ENCODE results near the gene PPP1R36.
"Not testable (repeated sequence)": the region's sequence is repeated elsewhere in the genome, so short reads cannot be mapped to it uniquely, and the experiment has no call there.

PPP1R36 gene

GRCh38 chr14:64569646-64570045, 19.9 kb downstream of the PPP1R36 start:
- not testable (repeated sequence) for DNase-seq

- no peak for DNase-seq
Observed at GRCh38 chr14:64572386-64573104, 22.8 kb downstream of the PPP1R36 start.

- DNase-seq, result no peak
Observed at GRCh38 chr14:64573109-64573508, 23.3 kb downstream of the PPP1R36 start.

- no peak for DNase-seq
Observed at GRCh38 chr14:64574371-64575107, 24.8 kb downstream of the PPP1R36 start.

- no peak for DNase-seq
Observed at GRCh38 chr14:64577211-64577610, 27.4 kb downstream of the PPP1R36 start.

- no peak for DNase-seq
Observed at GRCh38 chr14:64580467-64580866, 30.7 kb downstream of the PPP1R36 start.

- DNase-seq, result no peak
Observed at GRCh38 chr14:64581363-64581762, 31.6 kb downstream of the PPP1R36 start.

- DNase-seq, result no peak
Observed at GRCh38 chr14:64581817-64582216, 32.1 kb downstream of the PPP1R36 start.

GRCh38 chr14:64584190-64584589, 34.4 kb downstream of the PPP1R36 start:
- no peak for DNase-seq

GRCh38 chr14:64591809-64592208, 42.0 kb downstream of the PPP1R36 start:
- DNase-seq, result peak; percentile 37

GRCh38 chr14:64594438-64594837, 44.7 kb downstream of the PPP1R36 start:
- DNase-seq, result no peak

- no peak for DNase-seq
Observed at GRCh38 chr14:64598404-64598803, 48.6 kb downstream of the PPP1R36 start.

- no peak for DNase-seq
Observed at GRCh38 chr14:64601571-64601970, 51.8 kb downstream of the PPP1R36 start.

- DNase-seq, result no peak
Observed at GRCh38 chr14:64602826-64603225, 53.1 kb downstream of the PPP1R36 start.

- DNase-seq, result no peak
Observed at GRCh38 chr14:64604001-64604400, 54.2 kb downstream of the PPP1R36 start.

GRCh38 chr14:64604881-64605280, 55.1 kb downstream of the PPP1R36 start:
- no peak for DNase-seq

- peak; percentile 67 for DNase-seq
Observed at GRCh38 chr14:64605926-64606685, 56.3 kb downstream of the PPP1R36 start.

- no peak for DNase-seq
Observed at GRCh38 chr14:64610049-64610746, 60.4 kb downstream of the PPP1R36 start.

- DNase-seq, result no peak
Observed at GRCh38 chr14:64611358-64612020, 61.7 kb downstream of the PPP1R36 start.

- DNase-seq, result peak; percentile 80
Observed at GRCh38 chr14:64612021-64612380, 62.2 kb downstream of the PPP1R36 start.

GRCh38 chr14:64612971-64613666, 63.4 kb downstream of the PPP1R36 start:
- DNase-seq, result peak; percentile 44

GRCh38 chr14:64614166-64614565, 64.4 kb downstream of the PPP1R36 start:
- no peak for DNase-seq
